Right lobe of liver (tissue), 6 donors: ENCODE measurements around the gene BMP5. TPM values are rescaled to one million over a fixed set of nuclear protein-coding genes. Genes with fewer than 3 reads are reported as not detected.

Experiments
- ATAC-seq, 4 donors: fragments of 200-7000 bp; cut with Tn5 transposase; one replicate each; pipeline ENCODE4 v1.9.1; 2020; ENCODE audit warnings: mild to moderate bottlenecking in 4 of 4, moderate library complexity in 4 of 4
- DNase-seq, 3 donors: peaks; one replicate each; pipeline ENCODE4 v3.0.0-alpha.2; 2020
- H3K27ac ChIP-seq, 3 donors: fragments of 200-600 bp; one replicate each; pipeline ENCODE4 v1.8.0; 2022
- H3K27me3 ChIP-seq, 2 donors: fragments of 200-600 bp; one replicate each; pipeline ENCODE4 v1.8.0; 2022
- H3K36me3 ChIP-seq, 4 donors: fragments of 200-600 bp; sonication (generic) in 1 of 4; one replicate each; pipeline versions ENCODE4 v1.5.1 to v1.8.0; 2017 to 2022; ENCODE audit warnings: control low read depth in 1 of 4
- H3K4me1 ChIP-seq, 4 donors: fragments of 200-600 bp; sonication (generic) in 1 of 4; one replicate each; pipeline versions ENCODE4 v1.5.1 to v1.8.0; 2017 to 2022; ENCODE audit warnings: control low read depth in 1 of 4
- H3K4me3 ChIP-seq, 3 donors: fragments of 200-600 bp; one replicate each; pipeline ENCODE4 v1.8.0; 2022
- H3K9me3 ChIP-seq, 4 donors: fragments of 200-600 bp; sonication (generic) in 1 of 4; one replicate each; pipeline versions ENCODE4 v1.5.1 to v1.8.0; 2017 to 2022; ENCODE audit warnings: control low read depth in 1 of 4
- POLR2A ChIP-seq: fragments of 450-650 bp; IDR thresholded peaks from one replicate; pipeline ENCODE4 v1.6.1; 2017; ENCODE audit warnings: antibody characterized with exemption, mild to moderate bottlenecking
- WGBS: methylation state at CpG from one replicate; pipeline ENCODE4 v1.1.6; 2018; ENCODE audit warnings: low coverage, low lambda C conversion rate; ENCODE audit not compliant: insufficient coverage; ENCODE audit errors: missing lambda C conversion rate; 5-methylcytosine and 5-hydroxymethylcytosine counted together
- intact Hi-C, 2 donors: fragments of 100-400 bp; cut with DNase I; formaldehyde crosslinking; loops; one replicate each; pipeline versions ENCODE4 v1.11.2 to v1.14.1; 2022
- total RNA-seq, 6 experiments: library from RNA; depleted of rRNA in 2 of 6; stranded (reverse); fragments of >200 nt in 2 of 6; fragmentation: NEBNext Ultra II Directional in 3 of 6; extraction: Animal tissue kit (Norgen Biotek cat#: 25700) in 3 of 6; gene quantifications; one replicate each; pipeline versions ENCODE4 v1.1.0 to v1.2.4, GENCODE V29; 2016 to 2023
- TF ChIP-seq, protein P1 (sequence below), 4 donors: fragments of 200-600 bp in 3 of 4; fragments of 450-650 bp in 1 of 4; IDR thresholded peaks; one replicate each; pipeline versions ENCODE4 v1.5.1 to v1.8.0; 2016 to 2022; ENCODE audit warnings: antibody characterized with exemption in 4 of 4, mild to moderate bottlenecking in 2 of 4
- donor health status: DM: no; HTN: yes; CAD: no.
- donor health status: DM: no; HTN: no; CAD: no.
- donor health status: DM: no; HTN: no; CAD: no.
- donor health status: DM: no; HTN: yes; CAD: no.
- donor health status: DM: no; HTN: yes; CAD: no.

BMP5 gene
- total RNA-seq, 6 experiments from 2014 or later, result 0.18 to 0.95 (median 0.49) TPM

DNA sequence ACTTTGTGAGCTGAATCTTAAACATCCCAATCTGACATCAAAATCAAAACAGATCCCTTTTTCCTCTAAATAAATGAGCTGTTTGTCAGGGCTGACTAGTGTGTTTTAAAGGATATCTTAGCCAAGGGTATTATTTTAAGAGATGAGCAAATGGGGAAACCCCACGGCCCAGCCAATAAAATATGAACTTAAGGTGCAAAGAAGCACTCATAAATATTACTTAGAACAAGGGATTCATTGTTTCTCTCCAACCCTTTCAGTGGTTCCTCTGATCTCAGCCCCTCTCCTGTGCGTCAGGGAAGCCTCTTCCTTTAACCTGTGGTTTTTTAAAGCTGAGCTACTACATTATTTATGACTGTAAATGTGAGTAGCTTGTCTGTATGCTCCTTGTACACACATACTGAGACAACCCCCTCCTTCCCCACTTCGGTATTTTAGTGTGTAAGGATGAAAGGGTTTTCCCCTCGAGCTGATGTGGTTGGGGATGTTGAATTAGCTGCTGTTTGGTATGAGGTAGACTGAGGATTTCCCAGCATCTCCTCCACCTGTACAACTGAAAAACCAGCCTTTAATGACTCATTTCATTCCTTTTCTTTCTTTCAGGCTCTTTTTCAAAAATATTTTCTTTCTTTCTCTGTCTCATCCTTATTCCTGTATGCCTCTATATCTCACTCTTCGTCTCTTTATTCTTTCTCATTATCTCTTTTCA, 6.5 kb downstream of the BMP5 start:
- TF ChIP-seq, protein P1, sequence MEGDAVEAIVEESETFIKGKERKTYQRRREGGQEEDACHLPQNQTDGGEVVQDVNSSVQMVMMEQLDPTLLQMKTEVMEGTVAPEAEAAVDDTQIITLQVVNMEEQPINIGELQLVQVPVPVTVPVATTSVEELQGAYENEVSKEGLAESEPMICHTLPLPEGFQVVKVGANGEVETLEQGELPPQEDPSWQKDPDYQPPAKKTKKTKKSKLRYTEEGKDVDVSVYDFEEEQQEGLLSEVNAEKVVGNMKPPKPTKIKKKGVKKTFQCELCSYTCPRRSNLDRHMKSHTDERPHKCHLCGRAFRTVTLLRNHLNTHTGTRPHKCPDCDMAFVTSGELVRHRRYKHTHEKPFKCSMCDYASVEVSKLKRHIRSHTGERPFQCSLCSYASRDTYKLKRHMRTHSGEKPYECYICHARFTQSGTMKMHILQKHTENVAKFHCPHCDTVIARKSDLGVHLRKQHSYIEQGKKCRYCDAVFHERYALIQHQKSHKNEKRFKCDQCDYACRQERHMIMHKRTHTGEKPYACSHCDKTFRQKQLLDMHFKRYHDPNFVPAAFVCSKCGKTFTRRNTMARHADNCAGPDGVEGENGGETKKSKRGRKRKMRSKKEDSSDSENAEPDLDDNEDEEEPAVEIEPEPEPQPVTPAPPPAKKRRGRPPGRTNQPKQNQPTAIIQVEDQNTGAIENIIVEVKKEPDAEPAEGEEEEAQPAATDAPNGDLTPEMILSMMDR (IDR thresholded peaks at IDR 0.05), result no peak
- TF ChIP-seq POLR2A, result no peak
- WGBS, result 21% methylated on average over 5 of the region's 5 CpGs
- no peaks in the 10 kb centered on the region for H3K9me3 ChIP-seq
- no peak overlapping the region for H3K27ac ChIP-seq
- H3K36me3 ChIP-seq, result no peaks in the 10 kb centered on the region
- intact Hi-C loops, result no loop called here
- no peak for DNase-seq
- no peak overlapping the region for H3K4me3 ChIP-seq
- H3K27me3 ChIP-seq, result no peaks in the 10 kb centered on the region
- H3K4me1 ChIP-seq, result no peaks in the 10 kb centered on the region
- ATAC-seq, result no peak

DNA sequence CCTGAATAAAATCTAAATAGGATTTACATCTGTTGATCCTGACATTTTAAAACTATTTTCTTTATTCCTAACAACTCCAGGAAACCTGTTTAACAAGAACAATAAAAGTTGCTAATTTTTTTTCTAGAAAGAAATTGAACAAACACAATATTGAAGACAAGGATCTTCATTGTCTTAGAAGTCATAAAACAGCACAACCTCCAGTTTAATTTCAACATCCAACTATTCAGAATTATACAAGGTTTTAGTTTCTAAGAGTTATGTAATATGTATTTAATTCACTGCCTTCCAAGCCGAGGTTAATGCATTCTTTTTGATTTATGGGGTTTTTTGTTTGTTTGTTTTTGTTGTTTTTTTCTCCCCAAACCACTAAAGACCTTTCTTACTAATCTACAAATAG, 7.2 kb downstream of the BMP5 start:
- Histone ChIP-seq H3K9me3 (no peaks in the 10 kb centered on the region), H3K4me1 (no peaks in the 10 kb centered on the region), H3K27me3 (no peaks in the 10 kb centered on the region), H3K27ac (no peak overlapping the region), H3K4me3 (no peak overlapping the region), H3K36me3 (no peaks in the 10 kb centered on the region)
- no peak for ATAC-seq
- no peak for DNase-seq
- 8% methylated on average over 1 of the region's 1 CpG for whole genome bisulfite sequencing
- intact Hi-C loops, result no loop called here
- TF ChIP-seq, protein P1 (IDR thresholded peaks at IDR 0.05), result no peak
- no peak for TF ChIP-seq POLR2A

DNA sequence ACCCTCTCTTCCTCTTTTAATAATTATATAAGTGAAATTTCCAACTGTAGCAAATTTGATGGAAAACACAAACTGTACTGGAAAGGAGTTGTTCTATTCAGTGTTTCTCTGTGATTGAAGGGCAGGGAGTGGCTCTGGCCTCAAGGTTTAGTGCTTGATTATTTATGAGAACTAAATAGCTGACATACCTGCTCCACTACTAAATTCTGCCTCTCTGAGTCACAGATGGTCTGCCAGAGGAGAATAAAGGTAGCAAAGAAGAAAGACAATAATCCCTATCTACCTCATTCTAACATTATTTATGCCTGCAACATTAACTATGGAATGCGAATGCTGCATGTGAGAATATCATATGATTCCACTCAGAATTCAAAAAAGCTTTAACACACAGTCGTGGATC, 9.3 kb downstream of the BMP5 start:
- TF ChIP-seq, protein P1 (IDR thresholded peaks at IDR 0.05), result no peak
- no peak for TF ChIP-seq POLR2A
- H3K9me3 ChIP-seq, result no peaks in the 10 kb centered on the region
- ATAC-seq, result no peak
- H3K27me3 ChIP-seq, result no peaks in the 10 kb centered on the region
- no peak overlapping the region for H3K4me3 ChIP-seq
- 53% methylated on average over 2 of the region's 2 CpGs for WGBS
- H3K36me3 ChIP-seq, result no peaks in the 10 kb centered on the region
- no peak overlapping the region for H3K27ac ChIP-seq
- no peak for DNase-seq
- no peaks in the 10 kb centered on the region for H3K4me1 ChIP-seq
- intact Hi-C loops, result no loop called here

DNA sequence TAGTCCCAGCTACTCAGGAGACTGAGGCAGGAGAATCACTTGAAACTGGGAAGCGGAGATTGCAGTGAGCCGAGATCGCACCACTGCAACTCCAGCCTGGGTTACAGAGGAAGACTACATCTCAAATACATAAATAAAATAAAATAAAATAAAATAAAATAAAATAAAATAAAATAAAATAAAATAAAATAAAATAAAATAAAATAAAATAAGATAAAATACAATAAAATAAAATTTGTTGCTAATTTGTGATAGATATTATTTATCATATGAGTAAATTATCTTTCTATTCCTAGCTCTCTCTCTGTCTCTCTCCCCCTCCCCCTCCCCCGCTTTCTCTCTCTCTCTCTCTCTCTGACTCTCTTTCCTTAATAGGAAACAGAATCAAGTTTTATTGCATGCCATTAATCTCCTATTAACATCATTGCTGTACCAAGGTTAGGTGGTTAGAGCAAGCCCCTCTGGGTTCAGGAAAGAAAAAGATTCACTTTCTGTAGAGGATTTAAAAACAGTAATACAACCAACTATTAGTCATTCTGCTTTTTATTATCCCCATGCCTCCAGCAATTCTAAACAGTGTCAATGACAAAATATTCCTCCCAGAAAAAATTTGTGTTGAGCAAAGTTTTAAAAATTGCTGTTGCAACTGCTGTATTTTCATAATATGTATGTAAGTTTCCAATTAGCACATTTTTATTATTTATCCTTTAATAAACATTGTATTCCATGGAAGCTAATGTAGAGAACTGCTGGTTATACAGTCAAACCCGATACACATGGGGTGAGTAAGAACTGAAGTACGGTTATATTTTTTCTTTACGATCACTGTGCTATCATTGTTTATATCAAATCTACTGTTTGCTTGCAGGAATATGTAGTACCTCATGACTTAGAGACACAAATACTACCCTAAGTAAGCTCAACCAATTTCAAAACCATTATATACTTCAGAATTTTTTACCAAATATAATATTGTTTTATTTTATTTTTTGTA, 22.1 kb downstream of the BMP5 start:
- Histone ChIP-seq H3K27ac (no peak overlapping the region), H3K4me1 (no peaks in the 10 kb centered on the region), H3K9me3 (no peaks in the 10 kb centered on the region), H3K36me3 (no peaks in the 10 kb centered on the region), H3K4me3 (no peak overlapping the region), H3K27me3 (no peaks in the 10 kb centered on the region)
- intact Hi-C loops, result no loop called here
- WGBS, result 76% methylated on average over 7 of the region's 7 CpGs
- no peak for TF ChIP-seq POLR2A
- TF ChIP-seq, protein P1 (IDR thresholded peaks at IDR 0.05), result no peak
- DNase-seq, result no peak
- no peak for ATAC-seq
